Ishikawa (cell line): Measurements from ENCODE around the gene SSR3.

ENCODE experiments used
- CEBPB ChIP-seq: IDR thresholded peaks from 2 replicates; pipeline ENCODE4 v1.6.1; 2012
- CREB1 ChIP-seq: IDR thresholded peaks from 2 replicates; pipeline ENCODE4 v1.6.1; 2012; ENCODE audit warnings: low read depth
- EGR1 ChIP-seq: IDR thresholded peaks from 2 replicates; pipeline ENCODE4 v1.6.1; 2012
- EP300 ChIP-seq: IDR thresholded peaks from 2 replicates; pipeline ENCODE4 v1.6.1; 2012; ENCODE audit warnings: borderline replicate concordance
- FOXM1 ChIP-seq: IDR thresholded peaks from 2 replicates; pipeline ENCODE4 v1.6.1; 2012; ENCODE audit warnings: low read depth, borderline replicate concordance
- NFIC ChIP-seq: IDR thresholded peaks from 2 replicates; pipeline ENCODE4 v1.6.1; 2012
- RAD21 ChIP-seq: IDR thresholded peaks from 2 replicates; pipeline ENCODE4 v1.6.1; 2012; ENCODE audit warnings: low read depth
- TAF1 ChIP-seq: IDR thresholded peaks from 2 replicates; pipeline ENCODE4 v1.6.1; 2012; ENCODE audit warnings: low read depth, mild to moderate bottlenecking
- TCF12 ChIP-seq: IDR thresholded peaks from 2 replicates; pipeline ENCODE4 v1.6.1; 2012; ENCODE audit warnings: low read depth
- TEAD4 ChIP-seq: IDR thresholded peaks from 2 replicates; pipeline ENCODE4 v1.6.1; 2012
- YY1 ChIP-seq: IDR thresholded peaks from 2 replicates; pipeline ENCODE4 v1.6.1; 2012; ENCODE audit warnings: low read depth
- ZBTB7A ChIP-seq: IDR thresholded peaks from 2 replicates; pipeline ENCODE4 v1.6.1; 2012; ENCODE audit warnings: low read depth
- TF ChIP-seq, protein P1 (sequence below): IDR thresholded peaks from 2 replicates; pipeline ENCODE4 v1.6.1; 2012; ENCODE audit warnings: low read depth, mild to moderate bottlenecking
- TF ChIP-seq, protein P2 (sequence below): IDR thresholded peaks from 2 replicates; pipeline ENCODE4 v1.6.1; 2012
- TF ChIP-seq, protein P3 (sequence below): IDR thresholded peaks from 2 replicates; pipeline ENCODE4 v1.6.1; 2012

Gene SSR3

DNA sequence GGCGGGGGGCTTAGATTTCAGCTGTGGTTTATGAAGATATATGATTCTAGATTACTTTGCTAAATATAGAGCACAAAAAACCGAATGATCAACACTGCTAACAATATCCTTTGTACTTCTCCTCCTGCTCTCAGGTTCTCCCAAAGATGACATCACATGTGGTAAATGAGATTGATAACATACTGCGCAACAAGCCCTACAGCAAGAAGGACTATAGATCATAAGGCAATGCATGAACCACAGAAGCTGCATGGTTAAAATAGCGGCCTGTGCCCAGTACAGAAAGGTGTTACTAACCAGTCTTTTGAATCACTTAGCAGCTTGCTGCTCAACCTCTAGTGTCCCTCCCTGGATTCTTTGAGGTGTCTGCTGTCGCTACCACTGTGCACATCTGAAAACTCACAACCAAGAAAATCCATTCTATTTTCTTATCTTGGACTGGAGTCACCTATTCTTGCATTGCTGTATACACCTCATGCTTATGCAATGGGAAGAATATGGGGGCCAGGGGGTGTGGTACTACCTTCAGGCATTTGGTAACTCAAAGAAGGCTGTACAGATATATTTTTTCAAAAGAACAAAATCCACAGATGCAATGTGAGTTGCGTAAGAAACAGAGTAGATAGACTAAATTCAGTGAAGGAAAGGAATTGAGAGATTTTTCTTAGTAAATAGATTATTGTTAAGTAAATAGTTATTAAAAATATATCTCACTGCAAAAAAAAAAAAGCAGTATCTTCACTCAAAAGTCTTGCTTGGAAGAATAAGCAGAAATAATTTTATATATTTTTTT lies 18.2 kb downstream of the SSR3 start:
- TF ChIP-seq CREB1, result no peak
- TF ChIP-seq, protein P1, sequence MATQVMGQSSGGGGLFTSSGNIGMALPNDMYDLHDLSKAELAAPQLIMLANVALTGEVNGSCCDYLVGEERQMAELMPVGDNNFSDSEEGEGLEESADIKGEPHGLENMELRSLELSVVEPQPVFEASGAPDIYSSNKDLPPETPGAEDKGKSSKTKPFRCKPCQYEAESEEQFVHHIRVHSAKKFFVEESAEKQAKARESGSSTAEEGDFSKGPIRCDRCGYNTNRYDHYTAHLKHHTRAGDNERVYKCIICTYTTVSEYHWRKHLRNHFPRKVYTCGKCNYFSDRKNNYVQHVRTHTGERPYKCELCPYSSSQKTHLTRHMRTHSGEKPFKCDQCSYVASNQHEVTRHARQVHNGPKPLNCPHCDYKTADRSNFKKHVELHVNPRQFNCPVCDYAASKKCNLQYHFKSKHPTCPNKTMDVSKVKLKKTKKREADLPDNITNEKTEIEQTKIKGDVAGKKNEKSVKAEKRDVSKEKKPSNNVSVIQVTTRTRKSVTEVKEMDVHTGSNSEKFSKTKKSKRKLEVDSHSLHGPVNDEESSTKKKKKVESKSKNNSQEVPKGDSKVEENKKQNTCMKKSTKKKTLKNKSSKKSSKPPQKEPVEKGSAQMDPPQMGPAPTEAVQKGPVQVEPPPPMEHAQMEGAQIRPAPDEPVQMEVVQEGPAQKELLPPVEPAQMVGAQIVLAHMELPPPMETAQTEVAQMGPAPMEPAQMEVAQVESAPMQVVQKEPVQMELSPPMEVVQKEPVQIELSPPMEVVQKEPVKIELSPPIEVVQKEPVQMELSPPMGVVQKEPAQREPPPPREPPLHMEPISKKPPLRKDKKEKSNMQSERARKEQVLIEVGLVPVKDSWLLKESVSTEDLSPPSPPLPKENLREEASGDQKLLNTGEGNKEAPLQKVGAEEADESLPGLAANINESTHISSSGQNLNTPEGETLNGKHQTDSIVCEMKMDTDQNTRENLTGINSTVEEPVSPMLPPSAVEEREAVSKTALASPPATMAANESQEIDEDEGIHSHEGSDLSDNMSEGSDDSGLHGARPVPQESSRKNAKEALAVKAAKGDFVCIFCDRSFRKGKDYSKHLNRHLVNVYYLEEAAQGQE, result no peak
- TF ChIP-seq TAF1, result no peak
- TF ChIP-seq RAD21, result no peak
- no peak for TF ChIP-seq TCF12

DNA sequence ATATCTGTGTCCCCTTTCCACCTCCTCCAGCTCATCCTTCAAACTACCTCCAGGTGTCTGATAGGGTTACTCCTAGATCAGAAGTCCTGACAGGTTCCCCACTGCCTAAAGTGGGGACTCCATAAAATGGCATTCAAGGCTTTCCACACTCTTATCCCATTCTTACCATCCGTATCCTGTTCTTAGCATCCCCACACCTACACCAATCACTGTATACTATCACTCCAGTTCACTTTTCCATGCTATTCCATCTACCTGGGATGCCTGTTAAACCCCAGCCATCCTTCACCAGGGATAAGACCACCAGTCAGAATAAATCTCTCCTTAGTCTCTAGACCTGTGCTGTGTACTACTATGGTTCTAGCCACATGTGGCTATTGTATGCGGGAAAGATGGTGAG lies 19.1 kb downstream of the SSR3 start:
- TF ChIP-seq EP300 (no peak), CREB1 (no peak), FOXM1 (no peak), NFIC (no peak), YY1 (no peak), CEBPB (no peak), TAF1 (no peak), TCF12 (no peak), ZBTB7A (no peak)

DNA sequence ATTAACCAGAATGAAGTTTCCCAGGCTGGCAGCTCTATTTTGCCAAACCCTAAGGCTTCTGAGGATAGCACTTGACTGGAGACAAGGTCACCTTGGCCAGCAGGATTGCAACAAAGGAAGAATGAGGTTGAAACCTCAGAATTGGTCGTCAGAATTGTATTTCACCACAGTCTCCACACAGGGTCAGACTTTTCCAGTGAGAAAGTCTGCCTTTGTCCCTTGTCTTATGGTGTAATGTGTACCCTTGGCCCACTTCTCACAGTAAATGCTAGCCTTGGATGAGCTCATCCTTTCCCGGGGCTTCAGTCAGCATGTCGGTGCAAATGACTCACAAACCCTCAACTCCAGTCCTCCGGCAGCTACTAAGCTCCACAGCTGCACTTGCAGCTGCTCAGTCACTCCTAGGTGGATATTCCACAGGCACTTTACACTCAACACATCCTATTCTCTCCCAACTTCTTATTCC lies 19.7 kb downstream of the SSR3 start:
- TF ChIP-seq, protein P2, sequence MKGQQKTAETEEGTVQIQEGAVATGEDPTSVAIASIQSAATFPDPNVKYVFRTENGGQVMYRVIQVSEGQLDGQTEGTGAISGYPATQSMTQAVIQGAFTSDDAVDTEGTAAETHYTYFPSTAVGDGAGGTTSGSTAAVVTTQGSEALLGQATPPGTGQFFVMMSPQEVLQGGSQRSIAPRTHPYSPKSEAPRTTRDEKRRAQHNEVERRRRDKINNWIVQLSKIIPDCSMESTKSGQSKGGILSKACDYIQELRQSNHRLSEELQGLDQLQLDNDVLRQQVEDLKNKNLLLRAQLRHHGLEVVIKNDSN, result no peak
- TF ChIP-seq TAF1 (no peak), YY1 (no peak), RAD21 (peak; percentile 17)
- TF ChIP-seq, protein P3, sequence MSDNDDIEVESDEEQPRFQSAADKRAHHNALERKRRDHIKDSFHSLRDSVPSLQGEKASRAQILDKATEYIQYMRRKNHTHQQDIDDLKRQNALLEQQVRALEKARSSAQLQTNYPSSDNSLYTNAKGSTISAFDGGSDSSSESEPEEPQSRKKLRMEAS, result no peak

DNA sequence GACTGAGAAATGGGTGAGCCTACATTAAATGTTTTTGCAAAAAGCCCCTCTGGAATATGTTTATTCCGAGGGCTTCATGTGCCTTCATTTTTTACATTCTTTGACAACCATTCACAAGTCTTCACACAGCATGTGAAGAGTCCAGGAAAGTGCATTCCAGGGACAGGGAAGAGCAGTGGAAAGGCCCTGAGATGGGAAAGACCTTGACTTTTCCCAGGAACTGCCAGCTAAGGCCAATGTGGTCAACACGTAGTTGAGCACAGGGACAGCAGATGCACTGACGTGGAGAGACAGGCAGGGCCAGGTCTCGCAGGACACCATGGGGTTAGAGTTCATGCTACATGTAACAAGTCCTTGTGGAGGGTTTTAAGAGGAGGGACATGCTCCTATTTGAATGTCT lies 21.7 kb downstream of the SSR3 start:
- TF ChIP-seq, protein P1, result no peak
- no peak for TF ChIP-seq RAD21
- TF ChIP-seq, protein P3, result no peak
- TF ChIP-seq EGR1, result no peak
- no peak for TF ChIP-seq TCF12
- TF ChIP-seq CEBPB, result no peak
- TF ChIP-seq EP300, result no peak
- no peak for TF ChIP-seq FOXM1
- TF ChIP-seq NFIC, result no peak
- TF ChIP-seq, protein P2, result no peak
- TF ChIP-seq YY1, result no peak
- TF ChIP-seq CREB1, result no peak
- TF ChIP-seq TAF1, result no peak
- TF ChIP-seq TEAD4, result no peak
- no peak for TF ChIP-seq ZBTB7A

DNA sequence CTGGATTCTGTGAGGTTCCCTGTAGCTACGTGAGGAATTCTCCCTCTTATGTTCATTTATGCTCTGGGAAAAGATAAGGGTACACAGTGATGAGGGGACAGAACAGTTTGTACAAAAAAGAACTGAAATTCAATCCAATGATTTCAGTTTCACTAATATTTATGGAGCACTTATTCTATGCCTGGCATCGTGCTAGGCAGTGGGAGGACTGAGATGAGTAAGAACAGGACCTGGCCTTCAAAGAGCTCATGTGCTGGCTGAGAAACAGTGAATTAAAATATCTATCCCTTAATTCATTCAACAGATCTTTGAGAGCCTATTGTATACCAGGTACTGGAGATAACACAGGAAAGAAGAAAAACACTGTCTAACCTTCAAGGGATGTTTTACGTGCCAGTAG lies 22.2 kb downstream of the SSR3 start:
- TF ChIP-seq ZBTB7A (no peak), YY1 (no peak), EGR1 (no peak), TAF1 (no peak), EP300 (no peak), CREB1 (no peak), FOXM1 (no peak), RAD21 (no peak), CEBPB (no peak), TEAD4 (no peak), TCF12 (no peak), NFIC (no peak)
- TF ChIP-seq, protein P2, result no peak
- TF ChIP-seq, protein P1, result no peak
- TF ChIP-seq, protein P3, result no peak
